ENCODE results near the gene REN. TPM values are rescaled to one million over a fixed set of nuclear protein-coding genes. Genes with fewer than 3 reads are reported as not detected.
A peak's percentile ranks its signal among the peaks of the same experiment; 100 is the strongest.

REN gene
- total and polyA plus RNA-seq, 2 of the 13 experiments (the other 11 are each of a cell fraction or from before 2014, with no cell fraction given): not detected

- TF ChIP-seq, protein P1, sequence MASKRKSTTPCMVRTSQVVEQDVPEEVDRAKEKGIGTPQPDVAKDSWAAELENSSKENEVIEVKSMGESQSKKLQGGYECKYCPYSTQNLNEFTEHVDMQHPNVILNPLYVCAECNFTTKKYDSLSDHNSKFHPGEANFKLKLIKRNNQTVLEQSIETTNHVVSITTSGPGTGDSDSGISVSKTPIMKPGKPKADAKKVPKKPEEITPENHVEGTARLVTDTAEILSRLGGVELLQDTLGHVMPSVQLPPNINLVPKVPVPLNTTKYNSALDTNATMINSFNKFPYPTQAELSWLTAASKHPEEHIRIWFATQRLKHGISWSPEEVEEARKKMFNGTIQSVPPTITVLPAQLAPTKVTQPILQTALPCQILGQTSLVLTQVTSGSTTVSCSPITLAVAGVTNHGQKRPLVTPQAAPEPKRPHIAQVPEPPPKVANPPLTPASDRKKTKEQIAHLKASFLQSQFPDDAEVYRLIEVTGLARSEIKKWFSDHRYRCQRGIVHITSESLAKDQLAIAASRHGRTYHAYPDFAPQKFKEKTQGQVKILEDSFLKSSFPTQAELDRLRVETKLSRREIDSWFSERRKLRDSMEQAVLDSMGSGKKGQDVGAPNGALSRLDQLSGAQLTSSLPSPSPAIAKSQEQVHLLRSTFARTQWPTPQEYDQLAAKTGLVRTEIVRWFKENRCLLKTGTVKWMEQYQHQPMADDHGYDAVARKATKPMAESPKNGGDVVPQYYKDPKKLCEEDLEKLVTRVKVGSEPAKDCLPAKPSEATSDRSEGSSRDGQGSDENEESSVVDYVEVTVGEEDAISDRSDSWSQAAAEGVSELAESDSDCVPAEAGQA (IDR thresholded peaks at IDR 0.05; ENCODE audit: low read depth): no peak
- TF ChIP-seq, protein P1 (CRISPR knock-in tag; IDR thresholded peaks at IDR 0.05; ENCODE audit: borderline replicate concordance): no peak
- TF ChIP-seq NCOR1 (IDR thresholded peaks at IDR 0.05; ENCODE audit: borderline replicate concordance, low read length): peak; percentile 34; the same call in 1 of the 2 replicates
- no peak for TF ChIP-seq SRSF4 (IDR thresholded peaks at IDR 0.05; ENCODE audit: low read depth, low read length, poor library complexity, severe bottlenecking)
- TF ChIP-seq TBL1XR1 (IDR thresholded peaks at IDR 0.05; ENCODE audit: borderline replicate concordance, low read length, partially characterized antibody): peak; percentile 23
- TF ChIP-seq, protein P2, sequence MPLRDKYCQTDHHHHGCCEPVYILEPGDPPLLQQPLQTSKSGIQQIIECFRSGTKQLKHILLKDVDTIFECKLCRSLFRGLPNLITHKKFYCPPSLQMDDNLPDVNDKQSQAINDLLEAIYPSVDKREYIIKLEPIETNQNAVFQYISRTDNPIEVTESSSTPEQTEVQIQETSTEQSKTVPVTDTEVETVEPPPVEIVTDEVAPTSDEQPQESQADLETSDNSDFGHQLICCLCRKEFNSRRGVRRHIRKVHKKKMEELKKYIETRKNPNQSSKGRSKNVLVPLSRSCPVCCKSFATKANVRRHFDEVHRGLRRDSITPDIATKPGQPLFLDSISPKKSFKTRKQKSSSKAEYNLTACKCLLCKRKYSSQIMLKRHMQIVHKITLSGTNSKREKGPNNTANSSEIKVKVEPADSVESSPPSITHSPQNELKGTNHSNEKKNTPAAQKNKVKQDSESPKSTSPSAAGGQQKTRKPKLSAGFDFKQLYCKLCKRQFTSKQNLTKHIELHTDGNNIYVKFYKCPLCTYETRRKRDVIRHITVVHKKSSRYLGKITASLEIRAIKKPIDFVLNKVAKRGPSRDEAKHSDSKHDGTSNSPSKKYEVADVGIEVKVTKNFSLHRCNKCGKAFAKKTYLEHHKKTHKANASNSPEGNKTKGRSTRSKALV (CRISPR knock-in tag; IDR thresholded peaks at IDR 0.05): no peak
- TF ChIP-seq NKX3-1 (CRISPR knock-in tag; IDR thresholded peaks at IDR 0.05): no peak
- TF ChIP-seq HNRNPLL (IDR thresholded peaks at IDR 0.05; ENCODE audit: low read depth, low read length, poor library complexity, severe bottlenecking): no peak
- TF ChIP-seq ZNF333 (CRISPR knock-in tag; IDR thresholded peaks at IDR 0.05; ENCODE audit: borderline replicate concordance): no peak
- no peak for TF ChIP-seq ZNF841 (CRISPR knock-in tag; IDR thresholded peaks at IDR 0.05; ENCODE audit: borderline replicate concordance)
- no peak for TF ChIP-seq ZNF781 (CRISPR knock-in tag; IDR thresholded peaks at IDR 0.05; ENCODE audit: borderline replicate concordance, not compliant biosample characterization)
- peak; percentile 64; the same call in 1 of the 2 replicates for TF ChIP-seq CEBPB (IDR thresholded peaks at IDR 0.05; ENCODE audit: borderline replicate concordance, low read depth, low read length)
- TF ChIP-seq ZNF747 (CRISPR knock-in tag; IDR thresholded peaks at IDR 0.05; ENCODE audit: borderline replicate concordance): no peak
- no peak; the same call in 1 of the 2 replicates for TF ChIP-seq RXRA (CRISPR knock-in tag; IDR thresholded peaks at IDR 0.05)
- TF ChIP-seq CREM (IDR thresholded peaks at IDR 0.05): 0 out of 2 replicates have a peak, but pooled peaks have one; percentile 16
- TF ChIP-seq CREM (CRISPR knock-in tag; IDR thresholded peaks at IDR 0.05): no peak
- TF ChIP-seq SOX6 (IDR thresholded peaks at IDR 0.05): no peak
- TF ChIP-seq SOX6 (CRISPR knock-in tag; IDR thresholded peaks at IDR 0.05): peak; percentile 77
- TF ChIP-seq ZMAT3 (CRISPR knock-in tag; conservative IDR thresholded peaks at IDR 0.05): no peak
- TF ChIP-seq, protein P3, sequence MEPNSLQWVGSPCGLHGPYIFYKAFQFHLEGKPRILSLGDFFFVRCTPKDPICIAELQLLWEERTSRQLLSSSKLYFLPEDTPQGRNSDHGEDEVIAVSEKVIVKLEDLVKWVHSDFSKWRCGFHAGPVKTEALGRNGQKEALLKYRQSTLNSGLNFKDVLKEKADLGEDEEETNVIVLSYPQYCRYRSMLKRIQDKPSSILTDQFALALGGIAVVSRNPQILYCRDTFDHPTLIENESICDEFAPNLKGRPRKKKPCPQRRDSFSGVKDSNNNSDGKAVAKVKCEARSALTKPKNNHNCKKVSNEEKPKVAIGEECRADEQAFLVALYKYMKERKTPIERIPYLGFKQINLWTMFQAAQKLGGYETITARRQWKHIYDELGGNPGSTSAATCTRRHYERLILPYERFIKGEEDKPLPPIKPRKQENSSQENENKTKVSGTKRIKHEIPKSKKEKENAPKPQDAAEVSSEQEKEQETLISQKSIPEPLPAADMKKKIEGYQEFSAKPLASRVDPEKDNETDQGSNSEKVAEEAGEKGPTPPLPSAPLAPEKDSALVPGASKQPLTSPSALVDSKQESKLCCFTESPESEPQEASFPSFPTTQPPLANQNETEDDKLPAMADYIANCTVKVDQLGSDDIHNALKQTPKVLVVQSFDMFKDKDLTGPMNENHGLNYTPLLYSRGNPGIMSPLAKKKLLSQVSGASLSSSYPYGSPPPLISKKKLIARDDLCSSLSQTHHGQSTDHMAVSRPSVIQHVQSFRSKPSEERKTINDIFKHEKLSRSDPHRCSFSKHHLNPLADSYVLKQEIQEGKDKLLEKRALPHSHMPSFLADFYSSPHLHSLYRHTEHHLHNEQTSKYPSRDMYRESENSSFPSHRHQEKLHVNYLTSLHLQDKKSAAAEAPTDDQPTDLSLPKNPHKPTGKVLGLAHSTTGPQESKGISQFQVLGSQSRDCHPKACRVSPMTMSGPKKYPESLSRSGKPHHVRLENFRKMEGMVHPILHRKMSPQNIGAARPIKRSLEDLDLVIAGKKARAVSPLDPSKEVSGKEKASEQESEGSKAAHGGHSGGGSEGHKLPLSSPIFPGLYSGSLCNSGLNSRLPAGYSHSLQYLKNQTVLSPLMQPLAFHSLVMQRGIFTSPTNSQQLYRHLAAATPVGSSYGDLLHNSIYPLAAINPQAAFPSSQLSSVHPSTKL (CRISPR knock-in tag; IDR thresholded peaks at IDR 0.05): peak; percentile 53
These were observed 5.6 kb upstream of the REN start (continued) for GRCh38 chr1:204171751-204172178.

Data from HepG2 (cell line).